HG03066 (cell line): ENCODE results near the gene BET1L.
"Not testable (repeated sequence)": the region's sequence is repeated elsewhere in the genome, so short reads cannot be mapped to it uniquely, and the experiment has no call there.

Source experiments
- ATAC-seq: cut with Tn5 transposase; IDR thresholded peaks from one replicate; pipeline ENCODE4 v1.9.1; 2021; ENCODE audit warnings: low read depth; ENCODE audit not compliant: unreplicated experiment

Gene BET1L

GRCh38 chr11:207208-207862 is at the start of gene BET1L, which contains the start of gene RIC8A:
Gene BET1L (minus strand): TSS chr11:207399. CDS start chr11:207321, 78 bp downstream.
Gene RIC8A (plus strand): TSS chr11:207708. CDS start chr11:208855, 1,147 bp downstream.
- peak; percentile 72 for ATAC-seq

- no peak for ATAC-seq
Measured at GRCh38 chr11:255816-256215, 48.6 kb upstream of the BET1L start.

GRCh38 chr11:255176-255575 is 48.0 kb upstream of the BET1L start:
- no peak for ATAC-seq

GRCh38 chr11:253886-254270 is 46.7 kb upstream of the BET1L start:
- ATAC-seq: no peak

- no peak for ATAC-seq
Measured at GRCh38 chr11:253160-253885, 46.1 kb upstream of the BET1L start.

GRCh38 chr11:252666-253065 is 45.5 kb upstream of the BET1L start:
- no peak for ATAC-seq

- ATAC-seq: no peak
Measured at GRCh38 chr11:251550-251949, 44.4 kb upstream of the BET1L start.

- no peak for ATAC-seq
Measured at GRCh38 chr11:250740-251299, 43.6 kb upstream of the BET1L start.

GRCh38 chr11:250274-250673 is 43.1 kb upstream of the BET1L start:
- no peak for ATAC-seq

GRCh38 chr11:249062-249461 is 41.9 kb upstream of the BET1L start:
- ATAC-seq: no peak

- no peak for ATAC-seq
Measured at GRCh38 chr11:244376-244775, 37.2 kb upstream of the BET1L start.

- ATAC-seq: no peak
Measured at GRCh38 chr11:241634-242033, 34.4 kb upstream of the BET1L start.

GRCh38 chr11:240315-240714 is 33.1 kb upstream of the BET1L start:
- no peak for ATAC-seq

GRCh38 chr11:238346-238745 is 31.1 kb upstream of the BET1L start:
- ATAC-seq: not testable (repeated sequence)

GRCh38 chr11:236774-237767 is 29.9 kb upstream of the BET1L start, which contains the start of gene PSMD13:
Gene PSMD13 (plus strand): TSS chr11:236976. CDS start chr11:237050, 74 bp downstream.
- peak; percentile 83 for ATAC-seq

- ATAC-seq: peak; percentile 59
Measured at GRCh38 chr11:235997-236773, 29.0 kb upstream of the BET1L start, which contains the start of gene SIRT3. Gene SIRT3 (minus strand): TSS chr11:236342. CDS start chr11:236328, 14 bp downstream.

GRCh38 chr11:235609-235996 is 28.4 kb upstream of the BET1L start:
- ATAC-seq: peak; percentile 20

GRCh38 chr11:235180-235579 is 28.0 kb upstream of the BET1L start:
- no peak for ATAC-seq

- no peak for ATAC-seq
Measured at GRCh38 chr11:232783-233565, 25.8 kb upstream of the BET1L start.
